Stimulated activated CD4-positive, alpha-beta T cell treated with anti-CD3 and anti-CD28 coated beads, Interleukin-4, amount 100 ng/mL, for 4 hours (primary cell): ENCODE data around the gene LONRF2.
"Not testable (repeated sequence)": the region's sequence is repeated elsewhere in the genome, so short reads cannot be mapped to it uniquely, and the experiment has no call there.

Experiments used
- DNase-seq, 2 experiments: peaks; one replicate each; pipeline ENCODE4 v3.0.0-alpha.2; 2020

LONRF2 gene

DNA sequence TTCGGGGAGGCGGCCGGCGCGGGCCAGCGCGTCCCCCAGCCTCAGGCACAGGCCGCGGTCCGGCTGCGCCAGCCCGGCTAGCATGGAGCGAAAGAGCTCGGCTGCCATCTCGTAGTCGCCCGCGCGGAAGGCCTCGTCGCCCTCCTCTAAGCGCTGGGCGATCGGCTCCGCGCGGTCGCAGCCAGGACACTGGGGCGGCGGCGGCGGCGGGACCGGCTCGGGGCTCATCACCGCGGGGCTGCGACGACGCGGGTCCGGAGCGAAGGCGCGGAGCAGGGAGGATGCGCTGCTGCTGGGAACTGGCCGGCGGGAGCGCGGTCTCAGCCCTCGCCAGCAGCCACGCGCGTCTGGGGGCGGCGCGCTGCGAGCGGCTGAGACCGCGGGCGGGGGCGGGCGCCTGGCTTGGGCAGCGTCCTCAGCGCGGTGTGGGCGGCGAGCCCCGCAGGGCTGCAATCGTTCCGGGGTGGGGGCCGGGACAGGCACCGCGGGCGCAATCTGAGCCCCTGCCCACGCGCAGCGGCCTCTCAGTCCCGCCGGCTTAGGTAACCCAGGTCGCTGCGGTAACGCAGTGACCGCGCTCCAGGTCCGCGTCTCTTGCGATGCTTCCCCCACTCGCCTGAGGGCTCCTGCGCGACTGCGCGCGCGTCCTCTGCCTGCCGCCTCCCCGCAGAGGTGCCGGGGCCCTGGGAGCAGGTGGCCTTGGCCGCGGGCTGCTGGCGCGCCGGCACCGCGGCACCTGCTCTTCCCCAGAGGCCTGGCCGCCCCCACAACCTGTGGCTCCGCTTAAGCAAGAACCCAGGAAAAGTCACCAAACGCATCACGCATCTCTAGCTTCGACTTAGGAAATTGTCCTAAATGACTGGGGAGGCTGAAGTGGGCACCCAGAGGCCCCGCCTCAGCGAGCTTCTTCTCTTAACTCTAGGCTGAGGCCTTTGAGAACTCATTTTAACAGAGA is at the start of gene LONRF2:
TSS of gene LONRF2 (minus strand) at position 636 of the 955 bp plus-strand sequence. CDS start at position 228, 408 bp downstream.
- DNase-seq: no peak

DNA sequence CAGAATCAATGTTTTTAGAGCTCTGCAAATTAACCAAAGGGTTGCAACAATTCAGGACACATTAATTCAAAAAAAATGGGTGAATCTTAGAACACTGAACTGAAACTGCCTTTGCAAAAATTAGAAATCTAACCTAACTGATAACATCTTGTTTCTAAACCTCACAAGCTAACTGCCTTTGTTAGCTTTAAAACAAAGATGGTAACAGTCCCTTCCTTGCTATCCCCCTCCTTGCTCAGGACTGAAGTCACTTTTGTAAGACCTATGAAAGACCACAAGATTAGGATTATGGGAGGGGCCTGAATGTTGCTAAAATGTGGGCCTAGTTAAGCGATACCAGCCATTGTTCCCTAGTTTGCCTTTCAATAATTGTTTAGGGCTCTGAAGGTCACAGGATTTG is 44.9 kb upstream of the LONRF2 start:
- no peak for DNase-seq

DNA sequence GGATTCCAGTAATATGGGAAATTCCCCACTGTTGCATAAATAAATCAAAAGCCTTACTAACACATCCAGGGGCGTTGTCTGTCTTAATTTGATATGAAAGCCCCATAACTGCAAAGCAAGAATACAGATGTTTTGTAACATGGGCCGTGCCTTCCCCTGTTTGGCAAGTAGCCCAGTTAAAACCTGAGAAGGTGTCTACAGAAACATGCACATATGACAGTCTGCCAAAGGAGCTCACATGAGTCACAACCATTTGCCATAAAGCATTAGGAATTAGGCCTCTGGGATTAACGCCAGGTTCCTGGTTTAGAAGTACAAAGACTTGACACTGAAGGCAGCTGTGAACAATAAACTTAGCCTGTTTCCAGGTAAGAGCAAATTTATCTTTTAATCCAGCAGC is 43.1 kb upstream of the LONRF2 start:
- DNase-seq: no peak

DNA sequence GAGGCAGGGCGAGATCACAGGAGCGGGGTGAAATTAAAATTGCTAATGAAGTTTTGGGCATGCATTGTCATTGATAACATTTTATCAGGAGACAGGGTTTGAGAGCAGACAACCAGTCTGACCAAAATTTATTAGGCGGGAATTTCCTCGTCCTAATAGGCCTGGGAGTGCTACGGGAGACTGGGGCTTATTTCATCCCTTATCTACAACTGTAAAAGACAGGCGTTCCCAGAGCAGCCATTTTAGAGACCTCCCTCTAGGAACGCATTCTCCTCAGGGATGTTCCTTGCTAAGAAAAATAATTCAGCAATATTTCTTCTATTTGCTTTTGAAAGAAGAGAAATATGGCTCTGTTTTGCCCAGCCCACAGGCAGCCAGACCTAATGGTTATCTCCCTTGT is 40.0 kb upstream of the LONRF2 start:
- not testable (repeated sequence) for DNase-seq

DNA sequence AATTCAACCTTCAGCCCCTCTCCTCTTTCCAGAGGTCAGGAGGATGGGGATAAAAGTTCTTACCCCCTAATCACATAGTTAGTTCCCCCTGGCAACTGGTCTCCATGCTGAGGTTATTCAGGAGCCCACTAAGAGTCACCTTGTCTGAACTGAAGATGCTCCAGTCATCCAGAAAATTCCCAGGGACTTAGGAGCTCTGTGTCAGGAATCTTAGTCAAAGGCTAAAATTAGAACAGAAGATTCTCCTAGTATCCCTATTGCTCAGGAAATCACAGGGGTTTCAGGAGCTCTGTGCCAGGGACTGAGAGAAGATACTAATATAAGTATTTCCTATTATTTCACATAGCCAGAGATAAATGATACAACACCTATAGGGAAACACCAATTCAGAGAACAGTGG is 37.3 kb upstream of the LONRF2 start:
- no peak for DNase-seq

DNA sequence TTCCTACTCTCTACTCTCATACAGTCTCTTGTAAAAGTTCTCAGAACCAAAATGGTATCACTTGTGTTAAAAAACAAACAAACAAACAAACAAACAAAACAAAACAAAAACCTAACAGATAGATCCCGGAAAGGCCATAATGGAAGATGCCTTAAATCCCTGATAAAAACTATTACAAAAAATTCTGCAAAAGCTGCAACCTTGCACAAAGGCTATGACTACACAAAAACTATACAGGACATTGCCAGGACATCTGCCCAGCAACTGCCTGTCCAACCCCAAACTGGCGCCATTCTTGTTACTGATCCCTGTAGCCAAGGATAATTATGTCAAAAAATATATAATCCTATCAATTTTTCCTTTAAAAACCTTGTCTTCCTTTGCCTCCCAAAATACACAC is 36.3 kb upstream of the LONRF2 start:
- DNase-seq: no peak

DNA sequence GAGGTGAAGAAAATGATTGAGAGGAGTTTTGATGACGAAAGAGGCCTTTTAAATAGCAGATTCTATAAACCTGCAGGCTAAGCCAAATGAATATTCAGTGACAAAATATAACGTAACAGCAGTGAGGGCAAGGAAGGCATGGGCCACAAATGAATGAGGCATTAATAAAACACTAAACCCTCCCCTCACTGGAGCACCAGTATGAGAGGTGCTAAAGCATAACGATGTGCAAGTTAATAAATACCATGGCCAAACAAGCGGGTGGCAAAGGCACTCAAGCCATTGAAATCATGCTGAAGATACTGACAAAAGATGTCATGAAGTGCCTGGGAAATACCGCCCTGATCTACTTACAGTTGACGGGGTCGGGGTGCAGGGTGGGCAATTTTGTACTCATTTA is 30.2 kb upstream of the LONRF2 start:
- no peak for DNase-seq

DNA sequence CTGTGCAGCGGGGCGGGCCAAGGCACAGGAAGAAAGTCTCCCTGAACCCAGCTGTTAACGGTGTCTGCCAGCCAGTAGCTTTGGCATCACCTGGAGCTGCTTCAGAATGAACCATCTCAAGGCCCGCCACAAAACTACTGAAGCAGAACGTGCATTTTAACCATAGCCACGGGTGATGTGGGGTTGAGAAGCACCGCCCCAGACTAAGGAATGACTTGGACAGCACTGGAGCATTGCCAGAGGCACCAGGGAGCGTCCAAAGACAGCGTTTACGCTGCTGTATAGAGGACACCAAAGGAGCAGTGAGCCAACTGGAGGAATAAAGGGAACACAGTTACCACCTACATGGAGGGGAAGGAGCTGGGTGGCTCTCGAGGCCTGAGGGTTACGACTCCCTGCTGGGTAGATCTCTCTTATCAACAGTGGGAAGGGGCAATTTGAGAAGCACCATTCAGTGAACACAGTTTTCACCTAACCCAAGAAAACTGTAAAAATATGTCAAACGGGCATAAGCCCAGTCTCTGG is 28.4 kb upstream of the LONRF2 start:
- no peak for DNase-seq

DNA sequence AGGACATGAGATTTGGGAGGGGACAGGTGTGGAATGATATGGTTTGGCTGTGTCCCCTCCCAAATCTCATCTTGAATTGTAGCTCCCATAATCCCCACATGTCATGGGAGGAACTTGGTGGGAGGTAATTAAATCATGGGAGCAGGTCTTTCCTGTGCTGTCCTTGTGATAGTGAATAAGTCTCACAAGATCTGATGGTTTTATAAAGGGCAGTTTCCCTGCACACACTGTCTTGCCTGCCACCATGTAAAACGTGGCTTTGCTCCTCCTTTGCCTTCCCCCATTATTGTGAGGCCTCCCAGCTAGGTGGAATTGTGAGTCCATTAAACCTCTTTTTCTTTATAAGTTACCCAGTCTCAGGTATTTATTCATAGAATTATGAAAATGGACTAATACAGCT is 22.8 kb upstream of the LONRF2 start:
- not testable (repeated sequence) for DNase-seq

DNA sequence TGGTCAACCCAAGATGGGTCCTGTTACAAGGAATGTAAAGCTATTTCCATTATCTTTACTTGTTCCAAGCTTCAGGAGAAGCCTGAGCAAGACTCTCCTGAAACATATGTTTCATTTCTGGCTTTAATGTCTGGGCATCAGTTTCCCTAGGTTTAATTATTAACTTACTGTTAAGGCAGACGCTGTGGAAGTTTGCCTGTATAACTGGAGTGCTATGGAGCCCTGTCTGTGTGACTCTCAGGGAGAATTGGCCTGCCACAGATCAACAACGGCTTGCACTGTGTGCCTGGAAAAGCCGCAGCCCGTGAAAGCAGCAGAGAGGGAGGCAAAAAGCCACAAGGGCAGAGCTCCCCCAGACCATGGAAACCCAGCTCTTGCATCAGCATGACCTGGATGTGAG is 22.1 kb upstream of the LONRF2 start:
- no peak for DNase-seq

DNA sequence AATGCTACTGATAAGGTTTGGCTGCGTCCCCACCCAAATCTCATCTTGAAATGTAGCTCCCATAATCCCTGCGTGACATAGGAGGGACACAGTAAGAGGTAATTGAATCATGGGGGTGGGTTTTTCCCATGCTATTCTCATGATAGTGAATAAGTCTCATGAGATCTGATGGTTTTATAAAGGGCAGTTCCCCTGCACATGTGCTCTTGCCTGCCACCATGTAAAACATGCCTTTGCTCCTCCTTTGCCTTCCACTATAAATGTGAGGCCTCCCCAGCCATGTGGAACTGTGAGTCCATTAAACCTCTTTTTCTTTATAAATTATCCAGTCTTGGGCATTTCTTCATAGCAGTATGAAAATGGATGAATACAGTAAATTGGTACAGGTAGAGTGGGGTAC is 20.2 kb upstream of the LONRF2 start:
- DNase-seq: not testable (repeated sequence)

DNA sequence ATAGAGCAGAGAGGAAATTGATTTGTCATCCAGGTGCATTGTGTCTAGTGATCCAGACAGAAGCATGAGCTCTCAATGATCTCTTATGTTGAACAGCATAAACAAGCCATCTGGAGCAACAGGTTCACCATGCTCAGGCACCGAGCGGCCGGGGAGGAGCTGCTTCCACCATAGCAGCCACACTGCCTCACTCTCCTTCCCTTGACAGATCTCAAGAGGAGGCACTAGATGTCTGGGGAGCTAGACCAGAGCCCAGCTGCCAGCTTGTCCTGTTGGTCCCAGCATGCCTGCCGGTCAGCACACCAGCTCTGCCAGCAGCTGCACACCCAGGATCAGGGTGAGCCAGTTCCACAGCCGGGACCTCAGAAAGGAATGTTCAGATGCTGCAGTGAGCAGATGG is 17.5 kb upstream of the LONRF2 start:
- no peak for DNase-seq

DNA sequence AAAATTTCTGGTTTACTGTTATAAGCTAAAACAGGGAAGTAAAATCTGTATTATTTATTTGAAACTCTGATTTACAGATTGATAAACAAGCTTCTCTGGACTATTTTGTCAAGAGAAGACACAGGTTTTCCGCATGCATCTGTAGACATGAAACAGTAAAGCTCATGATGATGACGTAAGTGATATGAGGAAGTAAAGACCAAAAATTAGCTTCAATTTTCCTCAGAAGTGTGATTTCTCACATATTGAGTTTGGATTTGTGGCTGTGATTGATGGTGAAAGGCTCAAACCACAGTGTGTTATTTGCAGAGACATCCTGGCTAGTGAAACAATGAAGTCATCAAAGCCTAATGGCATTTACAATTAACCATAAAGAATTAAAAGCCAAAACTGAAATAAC is 12.6 kb upstream of the LONRF2 start:
- no peak for DNase-seq

DNA sequence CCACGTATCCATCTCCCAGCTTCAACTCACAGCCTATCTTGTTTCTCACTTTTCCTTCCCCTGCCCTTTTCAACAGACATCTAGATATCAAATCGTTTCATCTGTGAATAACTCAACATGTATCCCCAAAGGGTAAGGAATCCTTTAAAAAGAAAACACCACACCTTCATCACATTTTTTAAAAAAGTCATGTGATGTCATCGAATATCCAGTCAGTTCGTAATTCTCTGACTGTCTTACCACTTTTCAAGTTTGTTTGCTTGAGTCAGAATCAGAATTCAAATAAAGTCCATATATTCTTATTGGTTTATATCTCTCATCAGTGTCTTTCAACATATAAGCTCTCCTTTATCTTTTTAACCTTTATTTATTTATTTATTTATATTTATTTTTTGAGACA is 5.4 kb upstream of the LONRF2 start:
- DNase-seq: no peak

DNA sequence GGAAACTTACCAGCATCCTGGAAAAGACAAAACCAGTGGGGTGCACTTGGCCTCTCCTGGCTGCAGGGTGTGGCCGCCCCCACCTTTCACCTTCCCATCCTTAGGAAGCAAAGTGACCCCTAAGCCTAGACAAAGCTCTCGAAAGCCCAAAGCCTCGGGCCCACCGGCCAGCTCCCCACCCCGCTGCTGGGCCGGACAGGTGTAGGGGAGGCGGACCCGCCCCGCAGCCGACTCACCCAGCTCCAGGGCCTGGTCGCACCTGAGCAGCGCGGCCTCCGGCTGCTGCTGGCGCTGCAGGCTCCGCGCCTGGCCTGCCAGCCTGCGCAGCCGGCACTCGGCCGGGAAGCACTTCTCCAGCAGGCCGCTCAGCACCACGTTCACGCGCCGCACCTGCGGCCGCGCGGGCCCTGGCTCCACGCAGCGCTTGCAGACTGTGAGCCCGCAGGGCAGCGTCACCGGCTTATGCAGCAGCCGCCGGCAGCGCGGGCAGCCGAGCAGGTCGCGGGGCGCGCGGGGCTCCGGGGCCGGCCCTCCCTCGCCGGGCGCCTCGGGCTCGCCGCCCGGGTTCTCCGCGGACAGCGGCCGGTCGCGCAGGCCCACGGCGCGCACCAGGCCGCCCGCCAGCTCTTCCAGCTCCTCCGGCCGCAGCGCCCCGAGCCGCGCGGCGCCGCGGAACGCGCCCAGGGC is 979 bp downstream of the LONRF2 start:
- DNase-seq: peak in 1 of 2 experiments; percentile 6

DNA sequence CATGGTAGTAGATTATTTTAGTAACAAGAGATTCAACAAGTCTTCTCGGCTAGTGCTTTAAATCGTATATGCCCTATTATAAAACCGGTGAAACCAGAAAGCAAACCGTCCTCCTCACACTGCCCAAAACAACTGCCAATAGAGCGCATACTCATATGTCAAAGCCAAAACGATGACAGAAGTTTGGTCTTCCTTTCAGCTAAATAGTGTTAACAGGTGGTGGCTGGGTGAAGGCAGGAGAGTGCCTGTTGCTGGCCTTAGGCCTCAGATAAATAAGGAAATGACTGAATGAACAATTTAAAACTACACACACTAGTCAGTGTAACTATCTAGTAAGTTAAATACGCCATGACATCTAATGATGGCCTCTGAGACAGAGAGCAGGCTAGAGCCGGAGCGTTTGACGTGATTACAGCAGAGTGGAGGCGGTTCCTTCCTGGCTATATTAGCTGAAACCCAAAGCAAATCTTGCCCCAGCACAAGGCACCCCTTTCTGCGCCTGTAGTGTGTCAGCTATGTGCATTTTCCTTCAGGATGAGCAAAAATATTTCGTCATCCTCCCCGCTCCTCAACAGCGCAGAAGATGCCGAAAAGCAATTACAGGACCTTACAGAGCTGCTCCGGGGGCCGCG is 1.6 kb downstream of the LONRF2 start:
- no peak for DNase-seq

DNA sequence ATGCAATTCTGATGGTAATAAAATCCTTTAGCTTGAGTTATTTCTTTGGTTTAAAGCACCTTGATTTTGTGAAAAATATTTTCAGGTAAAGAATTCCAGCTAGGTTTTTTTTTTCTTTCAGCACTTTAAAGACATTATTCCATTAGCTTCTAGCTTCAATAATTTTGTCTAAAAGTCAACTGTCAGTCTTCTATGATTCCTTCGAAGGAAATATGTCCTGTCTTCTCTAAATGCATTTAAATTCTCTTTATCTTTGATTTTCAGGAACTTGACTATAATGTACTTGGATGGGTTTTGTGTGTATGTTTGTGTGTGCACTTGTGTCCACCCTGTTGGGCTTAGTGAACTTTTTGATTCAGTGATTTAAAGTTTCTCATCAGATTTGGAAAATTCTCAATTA is 4.7 kb downstream of the LONRF2 start:
- DNase-seq: no peak

DNA sequence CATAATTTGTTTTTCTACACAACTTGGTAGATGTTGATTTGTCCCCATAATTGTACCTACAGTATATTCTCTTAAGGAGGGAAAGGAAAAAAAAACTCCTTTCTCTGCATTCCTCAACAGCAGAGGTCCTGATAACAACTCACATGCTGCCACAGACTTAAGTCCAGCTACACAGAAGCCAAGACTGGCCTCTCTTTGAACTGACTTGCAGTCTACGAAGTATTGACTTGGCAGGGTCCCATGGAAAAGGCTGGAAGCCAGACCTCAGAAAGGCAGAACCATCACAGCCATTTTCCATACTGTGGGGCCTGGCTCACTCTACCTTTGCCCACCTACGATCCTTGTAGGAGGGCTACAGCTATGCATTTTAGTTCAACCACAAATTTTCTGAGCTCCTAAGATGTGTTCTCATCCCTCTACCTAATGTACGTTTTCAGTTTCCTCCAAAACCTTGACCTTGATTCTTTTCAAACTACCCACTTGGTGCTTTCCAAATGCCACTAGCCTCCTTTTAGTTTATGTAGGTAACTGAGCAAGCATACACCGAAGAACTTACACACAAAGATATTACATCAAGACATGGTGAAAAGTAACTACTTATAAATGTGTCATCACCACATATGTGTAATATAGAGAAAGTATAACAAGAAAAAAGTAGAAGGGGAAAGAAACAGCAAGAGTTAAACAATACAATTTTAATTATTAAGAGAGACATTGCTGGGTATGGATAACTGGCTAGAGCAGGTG is 12.2 kb downstream of the LONRF2 start:
- DNase-seq: no peak

DNA sequence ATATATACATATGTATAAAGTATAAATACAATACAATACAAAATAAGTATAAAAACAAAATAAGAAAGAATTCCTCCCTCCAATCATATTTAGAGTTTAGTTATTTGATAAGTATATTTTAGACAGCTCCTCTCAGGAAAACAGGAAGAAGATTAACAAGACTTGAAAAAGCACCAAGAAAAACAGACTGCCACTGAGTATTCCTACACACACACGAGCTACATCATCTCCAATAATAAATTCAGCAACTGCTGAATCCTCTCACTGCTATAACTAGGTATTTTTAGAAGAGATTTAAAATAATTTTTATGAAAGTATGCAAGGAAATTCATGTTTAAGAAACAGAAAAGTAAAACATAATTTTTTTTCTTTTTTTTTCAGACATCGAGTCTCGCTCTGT is 13.0 kb downstream of the LONRF2 start:
- no peak for DNase-seq

DNA sequence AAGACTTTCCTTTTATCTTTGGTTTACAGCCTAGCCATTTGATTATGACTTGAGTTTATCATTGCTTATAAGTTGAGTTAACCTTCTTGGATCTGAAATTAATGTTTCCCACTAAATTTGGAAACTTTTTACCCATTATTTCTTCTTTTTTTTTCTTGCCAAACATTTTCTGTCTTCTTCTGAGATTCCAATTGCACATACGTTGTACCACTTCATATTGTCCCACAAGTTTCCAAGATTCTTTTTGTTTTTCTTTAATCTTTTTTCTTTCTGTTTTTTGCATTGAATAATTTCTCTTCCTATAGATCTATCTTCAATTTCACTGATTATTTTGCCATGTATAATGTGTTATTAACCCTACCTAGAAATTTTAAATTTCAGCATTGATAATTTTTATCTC is 18.6 kb downstream of the LONRF2 start:
- no peak for DNase-seq

DNA sequence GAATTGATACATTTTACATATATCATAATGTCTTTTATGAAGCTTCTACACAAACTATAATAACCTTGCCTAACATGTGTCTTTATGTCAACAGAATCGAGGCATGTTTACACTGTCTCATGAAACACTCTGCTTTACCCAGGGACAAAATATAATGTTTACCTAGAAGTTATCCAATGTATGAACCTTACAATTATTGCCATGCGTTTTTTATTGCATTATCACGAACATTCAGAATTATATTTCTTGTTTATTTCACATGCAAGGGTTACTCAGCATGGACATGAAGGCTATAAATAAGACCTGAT is 19.8 kb downstream of the LONRF2 start:
- no peak for DNase-seq

DNA sequence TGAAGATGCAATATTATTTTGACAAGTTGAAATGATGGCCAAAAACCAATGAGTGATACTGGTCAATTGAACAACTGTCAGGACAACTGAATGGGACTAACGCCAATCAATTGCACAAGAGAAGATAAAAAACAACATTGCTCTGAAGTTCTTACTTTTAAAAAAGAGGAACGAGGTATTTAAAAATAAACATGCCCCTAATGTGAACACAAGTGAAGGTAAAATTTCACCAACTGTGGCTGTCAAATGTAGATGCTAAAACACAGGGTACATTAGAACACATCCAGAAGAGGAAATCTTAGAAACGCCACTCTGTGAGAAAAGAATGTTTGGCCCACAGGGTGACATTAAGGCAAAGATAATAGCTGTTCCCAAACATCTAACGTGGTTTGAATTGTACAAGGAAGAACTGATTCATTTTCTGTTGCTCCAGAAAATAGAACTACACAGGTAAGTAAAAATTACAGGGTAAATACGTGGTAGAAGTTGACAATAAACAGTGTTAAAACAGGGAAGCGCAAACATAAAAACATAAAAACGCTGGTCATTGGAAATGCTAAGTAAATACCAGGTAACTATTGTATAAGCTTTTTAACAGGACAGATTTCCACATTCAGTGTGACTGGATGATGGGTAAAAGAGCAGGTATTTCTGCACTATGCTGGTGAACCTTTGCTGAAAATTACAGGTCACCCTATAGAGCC is 20.3 kb downstream of the LONRF2 start:
- no peak for DNase-seq
